GM23338 (cell line): ENCODE measurements around the gene CCR7.

ENCODE experiments used
- CREB1 ChIP-seq: fragments of 250-450 bp; sonication (Bioruptor Pico); IDR thresholded peaks from 2 replicates; pipeline ENCODE4 v1.5.0; 2020; ENCODE audit warnings: low read depth, mild to moderate bottlenecking, moderate library complexity
- EZH2 ChIP-seq: fragments of 200-600 bp; sonication (generic); IDR thresholded peaks from one replicate; pipeline ENCODE4 v1.8.0; 2017; ENCODE audit warnings: antibody characterized with exemption, mild to moderate bottlenecking, low read depth; ENCODE audit not compliant: unreplicated experiment
- EZH2phosphoT487 ChIP-seq: fragments of 200-600 bp; sonication (generic); IDR thresholded peaks from one replicate; pipeline ENCODE4 v1.8.1; 2018; ENCODE audit warnings: antibody characterized with exemption; ENCODE audit not compliant: unreplicated experiment
- JUNB ChIP-seq: IDR thresholded peaks from one replicate; pipeline ENCODE4 v1.6.1; 2016; ENCODE audit warnings: antibody characterized with exemption; ENCODE audit not compliant: unreplicated experiment
- NANOG ChIP-seq: IDR thresholded peaks from 2 replicates; pipeline ENCODE4 v1.6.1; 2016; ENCODE audit warnings: antibody characterized with exemption, borderline replicate concordance
- POLR2AphosphoS5 ChIP-seq: IDR thresholded peaks from 2 replicates; pipeline ENCODE4 v1.6.1; 2016; ENCODE audit warnings: antibody characterized with exemption, low read depth
- STAT1 ChIP-seq: IDR thresholded peaks from one replicate; pipeline ENCODE4 v1.6.1; 2016; ENCODE audit warnings: antibody characterized with exemption; ENCODE audit not compliant: unreplicated experiment
- ZNF114 ChIP-seq: fragments of 250-450 bp; sonication (Bioruptor Pico); IDR thresholded peaks from 2 replicates; pipeline ENCODE4 v1.5.0; 2020; ENCODE audit warnings: mild to moderate bottlenecking, moderate library complexity
- ZNF331 ChIP-seq: fragments of 250-450 bp; sonication (Bioruptor Pico); IDR thresholded peaks from 2 replicates; pipeline ENCODE4 v1.5.0; 2020; ENCODE audit warnings: low read depth, mild to moderate bottlenecking, moderate library complexity
- TF ChIP-seq, protein P1 (sequence below), 2 experiments: fragments of 200-600 bp in 1 of 2; sonication (generic) in 1 of 2; conservative IDR thresholded peaks; 2 replicates each; pipeline versions ENCODE4 v1.5.1 to v1.6.1; 2016 to 2017; ENCODE audit warnings: antibody characterized with exemption in 2 of 2, low read depth in 2 of 2, mild to moderate bottlenecking in 2 of 2, moderate library complexity in 1 of 2
- TF ChIP-seq, protein P2 (sequence below): fragments of 250-450 bp; sonication (Bioruptor Pico); IDR thresholded peaks from 2 replicates; pipeline ENCODE4 v1.5.0; 2020; ENCODE audit warnings: mild to moderate bottlenecking, moderate library complexity
- TF ChIP-seq, protein P3 (sequence below): IDR thresholded peaks from one replicate; pipeline ENCODE4 v1.6.1; 2018; ENCODE audit warnings: antibody characterized with exemption; ENCODE audit not compliant: unreplicated experiment
- TF ChIP-seq, protein P4 (sequence below): IDR thresholded peaks from 2 replicates; pipeline ENCODE4 v1.6.1; 2016; ENCODE audit warnings: antibody characterized with exemption

DNA sequence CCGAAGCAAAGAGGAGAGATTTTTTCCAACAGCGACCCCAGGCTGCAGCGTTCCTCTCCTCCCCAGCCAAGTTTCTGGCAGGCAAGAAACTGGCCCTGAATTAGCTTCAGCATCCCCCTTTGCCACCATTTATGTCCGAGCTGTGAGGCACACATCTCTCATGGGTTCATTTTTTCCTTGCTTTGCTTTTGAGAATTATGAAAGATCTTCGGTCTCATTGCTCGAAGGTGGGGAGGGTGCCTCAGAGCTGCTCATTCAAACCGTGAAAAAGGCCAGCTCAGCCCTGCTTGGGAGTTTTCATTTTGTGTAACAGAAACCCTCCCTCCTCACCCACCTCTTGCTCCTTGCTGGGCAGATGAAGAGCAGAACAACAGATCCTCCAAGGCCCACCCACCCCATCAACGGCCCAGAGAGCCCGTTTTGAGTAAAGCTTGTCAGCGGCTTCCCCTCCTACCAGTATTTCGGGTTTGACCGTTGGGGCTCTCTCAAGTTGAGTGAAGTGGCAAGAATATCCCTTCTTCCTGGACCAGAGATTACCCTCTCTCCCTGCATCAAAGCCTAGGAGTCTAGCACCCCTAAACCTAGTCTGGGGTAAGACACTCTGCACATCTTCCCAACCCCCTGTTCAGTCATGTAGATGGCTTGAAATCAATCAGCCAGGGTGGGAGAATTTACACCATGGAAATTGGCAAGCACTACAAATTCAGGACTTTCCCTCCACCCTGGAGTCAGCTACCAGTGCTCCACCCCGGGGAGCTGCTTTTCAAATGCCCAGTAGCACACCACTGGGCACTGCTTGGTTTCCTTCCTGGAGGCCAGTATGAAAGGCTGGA, 1.8 kb downstream of the CCR7 start:
- TF ChIP-seq, protein P1, sequence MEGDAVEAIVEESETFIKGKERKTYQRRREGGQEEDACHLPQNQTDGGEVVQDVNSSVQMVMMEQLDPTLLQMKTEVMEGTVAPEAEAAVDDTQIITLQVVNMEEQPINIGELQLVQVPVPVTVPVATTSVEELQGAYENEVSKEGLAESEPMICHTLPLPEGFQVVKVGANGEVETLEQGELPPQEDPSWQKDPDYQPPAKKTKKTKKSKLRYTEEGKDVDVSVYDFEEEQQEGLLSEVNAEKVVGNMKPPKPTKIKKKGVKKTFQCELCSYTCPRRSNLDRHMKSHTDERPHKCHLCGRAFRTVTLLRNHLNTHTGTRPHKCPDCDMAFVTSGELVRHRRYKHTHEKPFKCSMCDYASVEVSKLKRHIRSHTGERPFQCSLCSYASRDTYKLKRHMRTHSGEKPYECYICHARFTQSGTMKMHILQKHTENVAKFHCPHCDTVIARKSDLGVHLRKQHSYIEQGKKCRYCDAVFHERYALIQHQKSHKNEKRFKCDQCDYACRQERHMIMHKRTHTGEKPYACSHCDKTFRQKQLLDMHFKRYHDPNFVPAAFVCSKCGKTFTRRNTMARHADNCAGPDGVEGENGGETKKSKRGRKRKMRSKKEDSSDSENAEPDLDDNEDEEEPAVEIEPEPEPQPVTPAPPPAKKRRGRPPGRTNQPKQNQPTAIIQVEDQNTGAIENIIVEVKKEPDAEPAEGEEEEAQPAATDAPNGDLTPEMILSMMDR (conservative IDR thresholded peaks at IDR 0.05; ENCODE audit: low read depth in 2 of 2), result 0 out of 4 replicates have a peak, but pooled peaks of 1 of the 2 experiments have one; percentile 7
- TF ChIP-seq, protein P2, sequence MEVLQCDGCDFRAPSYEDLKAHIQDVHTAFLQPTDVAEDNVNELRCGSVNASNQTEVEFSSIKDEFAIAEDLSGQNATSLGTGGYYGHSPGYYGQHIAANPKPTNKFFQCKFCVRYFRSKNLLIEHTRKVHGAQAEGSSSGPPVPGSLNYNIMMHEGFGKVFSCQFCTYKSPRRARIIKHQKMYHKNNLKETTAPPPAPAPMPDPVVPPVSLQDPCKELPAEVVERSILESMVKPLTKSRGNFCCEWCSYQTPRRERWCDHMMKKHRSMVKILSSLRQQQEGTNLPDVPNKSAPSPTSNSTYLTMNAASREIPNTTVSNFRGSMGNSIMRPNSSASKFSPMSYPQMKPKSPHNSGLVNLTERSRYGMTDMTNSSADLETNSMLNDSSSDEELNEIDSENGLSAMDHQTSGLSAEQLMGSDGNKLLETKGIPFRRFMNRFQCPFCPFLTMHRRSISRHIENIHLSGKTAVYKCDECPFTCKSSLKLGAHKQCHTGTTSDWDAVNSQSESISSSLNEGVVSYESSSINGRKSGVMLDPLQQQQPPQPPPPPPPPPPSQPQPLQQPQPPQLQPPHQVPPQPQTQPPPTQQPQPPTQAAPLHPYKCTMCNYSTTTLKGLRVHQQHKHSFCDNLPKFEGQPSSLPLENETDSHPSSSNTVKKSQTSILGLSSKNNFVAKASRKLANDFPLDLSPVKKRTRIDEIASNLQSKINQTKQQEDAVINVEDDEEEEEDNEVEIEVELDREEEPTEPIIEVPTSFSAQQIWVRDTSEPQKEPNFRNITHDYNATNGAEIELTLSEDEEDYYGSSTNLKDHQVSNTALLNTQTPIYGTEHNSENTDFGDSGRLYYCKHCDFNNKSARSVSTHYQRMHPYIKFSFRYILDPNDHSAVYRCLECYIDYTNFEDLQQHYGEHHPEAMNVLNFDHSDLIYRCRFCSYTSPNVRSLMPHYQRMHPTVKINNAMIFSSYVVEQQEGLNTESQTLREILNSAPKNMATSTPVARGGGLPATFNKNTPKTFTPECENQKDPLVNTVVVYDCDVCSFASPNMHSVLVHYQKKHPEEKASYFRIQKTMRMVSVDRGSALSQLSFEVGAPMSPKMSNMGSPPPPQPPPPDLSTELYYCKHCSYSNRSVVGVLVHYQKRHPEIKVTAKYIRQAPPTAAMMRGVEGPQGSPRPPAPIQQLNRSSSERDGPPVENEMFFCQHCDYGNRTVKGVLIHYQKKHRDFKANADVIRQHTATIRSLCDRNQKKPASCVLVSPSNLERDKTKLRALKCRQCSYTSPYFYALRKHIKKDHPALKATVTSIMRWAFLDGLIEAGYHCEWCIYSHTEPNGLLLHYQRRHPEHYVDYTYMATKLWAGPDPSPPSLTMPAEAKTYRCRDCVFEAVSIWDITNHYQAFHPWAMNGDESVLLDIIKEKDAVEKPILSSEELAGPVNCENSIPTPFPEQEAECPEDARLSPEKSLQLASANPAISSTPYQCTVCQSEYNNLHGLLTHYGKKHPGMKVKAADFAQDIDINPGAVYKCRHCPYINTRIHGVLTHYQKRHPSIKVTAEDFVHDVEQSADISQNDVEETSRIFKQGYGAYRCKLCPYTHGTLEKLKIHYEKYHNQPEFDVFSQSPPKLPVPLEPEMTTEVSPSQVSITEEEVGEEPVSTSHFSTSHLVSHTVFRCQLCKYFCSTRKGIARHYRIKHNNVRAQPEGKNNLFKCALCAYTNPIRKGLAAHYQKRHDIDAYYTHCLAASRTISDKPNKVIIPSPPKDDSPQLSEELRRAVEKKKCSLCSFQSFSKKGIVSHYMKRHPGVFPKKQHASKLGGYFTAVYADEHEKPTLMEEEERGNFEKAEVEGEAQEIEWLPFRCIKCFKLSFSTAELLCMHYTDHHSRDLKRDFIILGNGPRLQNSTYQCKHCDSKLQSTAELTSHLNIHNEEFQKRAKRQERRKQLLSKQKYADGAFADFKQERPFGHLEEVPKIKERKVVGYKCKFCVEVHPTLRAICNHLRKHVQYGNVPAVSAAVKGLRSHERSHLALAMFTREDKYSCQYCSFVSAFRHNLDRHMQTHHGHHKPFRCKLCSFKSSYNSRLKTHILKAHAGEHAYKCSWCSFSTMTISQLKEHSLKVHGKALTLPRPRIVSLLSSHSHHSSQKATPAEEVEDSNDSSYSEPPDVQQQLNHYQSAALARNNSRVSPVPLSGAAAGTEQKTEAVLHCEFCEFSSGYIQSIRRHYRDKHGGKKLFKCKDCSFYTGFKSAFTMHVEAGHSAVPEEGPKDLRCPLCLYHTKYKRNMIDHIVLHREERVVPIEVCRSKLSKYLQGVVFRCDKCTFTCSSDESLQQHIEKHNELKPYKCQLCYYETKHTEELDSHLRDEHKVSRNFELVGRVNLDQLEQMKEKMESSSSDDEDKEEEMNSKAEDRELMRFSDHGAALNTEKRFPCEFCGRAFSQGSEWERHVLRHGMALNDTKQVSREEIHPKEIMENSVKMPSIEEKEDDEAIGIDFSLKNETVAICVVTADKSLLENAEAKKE (CRISPR knock-in tag), result no peak
- TF ChIP-seq EZH2 (no peak), CREB1 (CRISPR knock-in tag) (no peak), EZH2phosphoT487 (no peak), POLR2AphosphoS5 (no peak), JUNB (no peak), STAT1 (no peak), ZNF331 (CRISPR knock-in tag) (no peak), NANOG (no peak), ZNF114 (CRISPR knock-in tag) (no peak)
- TF ChIP-seq, protein P3, sequence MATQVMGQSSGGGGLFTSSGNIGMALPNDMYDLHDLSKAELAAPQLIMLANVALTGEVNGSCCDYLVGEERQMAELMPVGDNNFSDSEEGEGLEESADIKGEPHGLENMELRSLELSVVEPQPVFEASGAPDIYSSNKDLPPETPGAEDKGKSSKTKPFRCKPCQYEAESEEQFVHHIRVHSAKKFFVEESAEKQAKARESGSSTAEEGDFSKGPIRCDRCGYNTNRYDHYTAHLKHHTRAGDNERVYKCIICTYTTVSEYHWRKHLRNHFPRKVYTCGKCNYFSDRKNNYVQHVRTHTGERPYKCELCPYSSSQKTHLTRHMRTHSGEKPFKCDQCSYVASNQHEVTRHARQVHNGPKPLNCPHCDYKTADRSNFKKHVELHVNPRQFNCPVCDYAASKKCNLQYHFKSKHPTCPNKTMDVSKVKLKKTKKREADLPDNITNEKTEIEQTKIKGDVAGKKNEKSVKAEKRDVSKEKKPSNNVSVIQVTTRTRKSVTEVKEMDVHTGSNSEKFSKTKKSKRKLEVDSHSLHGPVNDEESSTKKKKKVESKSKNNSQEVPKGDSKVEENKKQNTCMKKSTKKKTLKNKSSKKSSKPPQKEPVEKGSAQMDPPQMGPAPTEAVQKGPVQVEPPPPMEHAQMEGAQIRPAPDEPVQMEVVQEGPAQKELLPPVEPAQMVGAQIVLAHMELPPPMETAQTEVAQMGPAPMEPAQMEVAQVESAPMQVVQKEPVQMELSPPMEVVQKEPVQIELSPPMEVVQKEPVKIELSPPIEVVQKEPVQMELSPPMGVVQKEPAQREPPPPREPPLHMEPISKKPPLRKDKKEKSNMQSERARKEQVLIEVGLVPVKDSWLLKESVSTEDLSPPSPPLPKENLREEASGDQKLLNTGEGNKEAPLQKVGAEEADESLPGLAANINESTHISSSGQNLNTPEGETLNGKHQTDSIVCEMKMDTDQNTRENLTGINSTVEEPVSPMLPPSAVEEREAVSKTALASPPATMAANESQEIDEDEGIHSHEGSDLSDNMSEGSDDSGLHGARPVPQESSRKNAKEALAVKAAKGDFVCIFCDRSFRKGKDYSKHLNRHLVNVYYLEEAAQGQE, result no peak
- TF ChIP-seq, protein P4, sequence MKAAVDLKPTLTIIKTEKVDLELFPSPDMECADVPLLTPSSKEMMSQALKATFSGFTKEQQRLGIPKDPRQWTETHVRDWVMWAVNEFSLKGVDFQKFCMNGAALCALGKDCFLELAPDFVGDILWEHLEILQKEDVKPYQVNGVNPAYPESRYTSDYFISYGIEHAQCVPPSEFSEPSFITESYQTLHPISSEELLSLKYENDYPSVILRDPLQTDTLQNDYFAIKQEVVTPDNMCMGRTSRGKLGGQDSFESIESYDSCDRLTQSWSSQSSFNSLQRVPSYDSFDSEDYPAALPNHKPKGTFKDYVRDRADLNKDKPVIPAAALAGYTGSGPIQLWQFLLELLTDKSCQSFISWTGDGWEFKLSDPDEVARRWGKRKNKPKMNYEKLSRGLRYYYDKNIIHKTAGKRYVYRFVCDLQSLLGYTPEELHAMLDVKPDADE, result no peak
